GM20431 (cell line): ENCODE measurements around the gene PLK4.
"Not testable (repeated sequence)": the region's sequence is repeated elsewhere in the genome, so short reads cannot be mapped to it uniquely, and the experiment has no call there.

Experiments used
- in situ Hi-C: fragments of 300-500 bp; cut with MseI, MboI; formaldehyde crosslinking; loops from one replicate; pipeline ENCODE4 v1.15.0; 2020; ENCODE audit warnings: low sequenced_read_pairs; ENCODE audit not compliant: unreplicated experiment

Gene PLK4

GRCh38 chr4:127899682-127900081 is 19.0 kb downstream of the PLK4 start:
- in situ Hi-C loops, result not testable (repeated sequence)

- in situ Hi-C loops, result no loop called here
These were observed 24.3 kb downstream of the PLK4 start for GRCh38 chr4:127905029-127905428.

- in situ Hi-C loops, result no loop called here
These were observed 35.8 kb downstream of the PLK4 start for GRCh38 chr4:127916512-127916911.

- in situ Hi-C loops, result no loop called here
These were observed 36.5 kb downstream of the PLK4 start for GRCh38 chr4:127917151-127917550.

- in situ Hi-C loops, result no loop called here
These were observed 39.8 kb downstream of the PLK4 start for GRCh38 chr4:127920521-127920920.

GRCh38 chr4:127922226-127922625 is 41.5 kb downstream of the PLK4 start:
- in situ Hi-C loops, result no loop called here

- in situ Hi-C loops, result not testable (repeated sequence)
These were observed 45.0 kb downstream of the PLK4 start for GRCh38 chr4:127925720-127926119.

GRCh38 chr4:127930175-127930574 is 49.5 kb downstream of the PLK4 start:
- in situ Hi-C loops, result no loop called here

- in situ Hi-C loops, result not testable (repeated sequence)
These were observed 51.1 kb downstream of the PLK4 start for GRCh38 chr4:127931836-127932235.

- in situ Hi-C loops, result no loop called here
These were observed 56.3 kb downstream of the PLK4 start for GRCh38 chr4:127936974-127937373.
